ENCODE data around the gene REXO1. TPM values are rescaled to one million over a fixed set of nuclear protein-coding genes. Genes with fewer than 3 reads are reported as not detected.

The REXO1 gene
- total and polyA plus RNA-seq, 2 of the 13 experiments (the other 11 are each of a cell fraction or from before 2014, with no cell fraction given), result 5.0 to 11.2 TPM

DNA sequence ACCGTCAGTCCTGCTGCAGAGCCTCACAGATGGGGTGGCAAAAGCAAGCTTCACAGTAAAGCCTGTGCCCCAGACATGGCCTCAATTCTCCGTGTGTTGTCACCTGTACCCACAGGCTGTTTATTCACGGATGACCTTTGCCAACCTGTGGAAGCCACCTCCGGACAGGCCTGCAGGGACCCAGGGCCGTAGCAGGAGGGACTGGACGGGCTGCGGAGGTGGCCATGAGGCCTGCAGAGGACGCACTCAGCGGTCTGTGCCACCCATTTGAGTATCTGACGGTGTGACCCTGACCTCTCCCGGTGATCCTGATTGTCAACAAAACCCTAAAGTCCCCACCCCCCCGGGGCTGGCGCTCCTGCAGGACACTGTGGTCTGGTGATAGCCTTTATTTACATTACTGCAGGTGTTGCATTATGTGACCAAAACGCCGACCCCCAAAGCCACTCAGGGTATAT, 22.9 kb upstream of the REXO1 start (continued):
- TF ChIP-seq, protein P1, sequence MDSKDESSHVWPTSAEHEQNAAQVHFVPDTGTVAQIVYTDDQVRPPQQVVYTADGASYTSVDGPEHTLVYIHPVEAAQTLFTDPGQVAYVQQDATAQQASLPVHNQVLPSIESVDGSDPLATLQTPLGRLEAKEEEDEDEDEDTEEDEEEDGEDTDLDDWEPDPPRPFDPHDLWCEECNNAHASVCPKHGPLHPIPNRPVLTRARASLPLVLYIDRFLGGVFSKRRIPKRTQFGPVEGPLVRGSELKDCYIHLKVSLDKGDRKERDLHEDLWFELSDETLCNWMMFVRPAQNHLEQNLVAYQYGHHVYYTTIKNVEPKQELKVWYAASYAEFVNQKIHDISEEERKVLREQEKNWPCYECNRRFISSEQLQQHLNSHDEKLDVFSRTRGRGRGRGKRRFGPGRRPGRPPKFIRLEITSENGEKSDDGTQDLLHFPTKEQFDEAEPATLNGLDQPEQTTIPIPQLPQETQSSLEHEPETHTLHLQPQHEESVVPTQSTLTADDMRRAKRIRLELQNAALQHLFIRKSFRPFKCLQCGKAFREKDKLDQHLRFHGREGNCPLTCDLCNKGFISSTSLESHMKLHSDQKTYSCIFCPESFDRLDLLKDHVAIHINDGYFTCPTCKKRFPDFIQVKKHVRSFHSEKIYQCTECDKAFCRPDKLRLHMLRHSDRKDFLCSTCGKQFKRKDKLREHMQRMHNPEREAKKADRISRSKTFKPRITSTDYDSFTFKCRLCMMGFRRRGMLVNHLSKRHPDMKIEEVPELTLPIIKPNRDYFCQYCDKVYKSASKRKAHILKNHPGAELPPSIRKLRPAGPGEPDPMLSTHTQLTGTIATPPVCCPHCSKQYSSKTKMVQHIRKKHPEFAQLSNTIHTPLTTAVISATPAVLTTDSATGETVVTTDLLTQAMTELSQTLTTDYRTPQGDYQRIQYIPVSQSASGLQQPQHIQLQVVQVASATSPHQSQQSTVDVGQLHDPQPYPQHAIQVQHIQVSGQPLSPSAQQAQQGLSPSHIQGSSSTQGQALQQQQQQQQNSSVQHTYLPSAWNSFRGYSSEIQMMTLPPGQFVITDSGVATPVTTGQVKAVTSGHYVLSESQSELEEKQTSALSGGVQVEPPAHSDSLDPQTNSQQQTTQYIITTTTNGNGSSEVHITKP (CRISPR knock-in tag; IDR thresholded peaks at IDR 0.05; ENCODE audit: low read depth), result peak; percentile 34; the same call in 1 of the 2 replicates
- TF ChIP-seq RAD51 (IDR thresholded peaks at IDR 0.05; ENCODE audit: borderline replicate concordance) (no peak), GABPB1 (CRISPR knock-in tag; IDR thresholded peaks at IDR 0.05) (peak; percentile 74), ZNF746 (CRISPR knock-in tag; IDR thresholded peaks at IDR 0.05) (peak; percentile 28; the same call in 1 of the 2 replicates), SP4 (CRISPR knock-in tag; IDR thresholded peaks at IDR 0.05) (peak; percentile 22; the same call in 1 of the 2 replicates), TFE3 (CRISPR knock-in tag; IDR thresholded peaks at IDR 0.05) (peak; percentile 73; the same call in 1 of the 2 replicates), THRA (CRISPR knock-in tag; IDR thresholded peaks at IDR 0.05; ENCODE audit: borderline replicate concordance) (peak; percentile 90; the same call in 1 of the 2 replicates), ZNF839 (CRISPR knock-in tag; IDR thresholded peaks at IDR 0.05; ENCODE audit: borderline replicate concordance) (0 out of 2 replicates have a peak, but pooled peaks have one; percentile 37), MTERF4 (CRISPR knock-in tag; IDR thresholded peaks at IDR 0.05) (peak; percentile 87; the same call in 1 of the 2 replicates)
- TF ChIP-seq, protein P2, sequence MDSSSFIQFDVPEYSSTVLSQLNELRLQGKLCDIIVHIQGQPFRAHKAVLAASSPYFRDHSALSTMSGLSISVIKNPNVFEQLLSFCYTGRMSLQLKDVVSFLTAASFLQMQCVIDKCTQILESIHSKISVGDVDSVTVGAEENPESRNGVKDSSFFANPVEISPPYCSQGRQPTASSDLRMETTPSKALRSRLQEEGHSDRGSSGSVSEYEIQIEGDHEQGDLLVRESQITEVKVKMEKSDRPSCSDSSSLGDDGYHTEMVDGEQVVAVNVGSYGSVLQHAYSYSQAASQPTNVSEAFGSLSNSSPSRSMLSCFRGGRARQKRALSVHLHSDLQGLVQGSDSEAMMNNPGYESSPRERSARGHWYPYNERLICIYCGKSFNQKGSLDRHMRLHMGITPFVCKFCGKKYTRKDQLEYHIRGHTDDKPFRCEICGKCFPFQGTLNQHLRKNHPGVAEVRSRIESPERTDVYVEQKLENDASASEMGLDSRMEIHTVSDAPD (CRISPR knock-in tag; IDR thresholded peaks at IDR 0.05), result peak; percentile 97
- TF ChIP-seq, protein P3, sequence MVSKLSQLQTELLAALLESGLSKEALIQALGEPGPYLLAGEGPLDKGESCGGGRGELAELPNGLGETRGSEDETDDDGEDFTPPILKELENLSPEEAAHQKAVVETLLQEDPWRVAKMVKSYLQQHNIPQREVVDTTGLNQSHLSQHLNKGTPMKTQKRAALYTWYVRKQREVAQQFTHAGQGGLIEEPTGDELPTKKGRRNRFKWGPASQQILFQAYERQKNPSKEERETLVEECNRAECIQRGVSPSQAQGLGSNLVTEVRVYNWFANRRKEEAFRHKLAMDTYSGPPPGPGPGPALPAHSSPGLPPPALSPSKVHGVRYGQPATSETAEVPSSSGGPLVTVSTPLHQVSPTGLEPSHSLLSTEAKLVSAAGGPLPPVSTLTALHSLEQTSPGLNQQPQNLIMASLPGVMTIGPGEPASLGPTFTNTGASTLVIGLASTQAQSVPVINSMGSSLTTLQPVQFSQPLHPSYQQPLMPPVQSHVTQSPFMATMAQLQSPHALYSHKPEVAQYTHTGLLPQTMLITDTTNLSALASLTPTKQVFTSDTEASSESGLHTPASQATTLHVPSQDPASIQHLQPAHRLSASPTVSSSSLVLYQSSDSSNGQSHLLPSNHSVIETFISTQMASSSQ (IDR thresholded peaks at IDR 0.05; ENCODE audit: low read depth), result no peak
- TF ChIP-seq, protein P3 (CRISPR knock-in tag; IDR thresholded peaks at IDR 0.05; ENCODE audit: borderline replicate concordance), result peak; percentile 55; the same call in 1 of the 2 replicates

All from HepG2 (cell line).